Ishikawa (cell line): ENCODE data around the gene TMEM108.

Experiments used
- CEBPB ChIP-seq: IDR thresholded peaks from 2 replicates; pipeline ENCODE4 v1.6.1; 2012
- CREB1 ChIP-seq: IDR thresholded peaks from 2 replicates; pipeline ENCODE4 v1.6.1; 2012; ENCODE audit warnings: low read depth
- EGR1 ChIP-seq: IDR thresholded peaks from 2 replicates; pipeline ENCODE4 v1.6.1; 2012
- EP300 ChIP-seq: IDR thresholded peaks from 2 replicates; pipeline ENCODE4 v1.6.1; 2012; ENCODE audit warnings: borderline replicate concordance
- FOXM1 ChIP-seq: IDR thresholded peaks from 2 replicates; pipeline ENCODE4 v1.6.1; 2012; ENCODE audit warnings: low read depth, borderline replicate concordance
- NFIC ChIP-seq: IDR thresholded peaks from 2 replicates; pipeline ENCODE4 v1.6.1; 2012
- RAD21 ChIP-seq: IDR thresholded peaks from 2 replicates; pipeline ENCODE4 v1.6.1; 2012; ENCODE audit warnings: low read depth
- REST ChIP-seq: IDR thresholded peaks from 2 replicates; pipeline ENCODE4 v1.6.1; 2012; ENCODE audit warnings: low read depth, mild to moderate bottlenecking
- TAF1 ChIP-seq: IDR thresholded peaks from 2 replicates; pipeline ENCODE4 v1.6.1; 2012; ENCODE audit warnings: low read depth, mild to moderate bottlenecking
- TCF12 ChIP-seq: IDR thresholded peaks from 2 replicates; pipeline ENCODE4 v1.6.1; 2012; ENCODE audit warnings: low read depth
- TEAD4 ChIP-seq: IDR thresholded peaks from 2 replicates; pipeline ENCODE4 v1.6.1; 2012
- USF1 ChIP-seq: IDR thresholded peaks from 2 replicates; pipeline ENCODE4 v1.6.1; 2012
- YY1 ChIP-seq: IDR thresholded peaks from 2 replicates; pipeline ENCODE4 v1.6.1; 2012; ENCODE audit warnings: low read depth
- ZBTB7A ChIP-seq: IDR thresholded peaks from 2 replicates; pipeline ENCODE4 v1.6.1; 2012; ENCODE audit warnings: low read depth
- TF ChIP-seq, protein P1 (sequence below): IDR thresholded peaks from 2 replicates; pipeline ENCODE4 v1.6.1; 2012

TMEM108 gene

GRCh38 chr3:133375403-133375745 lies 337.2 kb downstream of the TMEM108 start:
- TF ChIP-seq ZBTB7A (no peak), FOXM1 (no peak), YY1 (no peak), CREB1 (no peak)
- TF ChIP-seq, protein P1, sequence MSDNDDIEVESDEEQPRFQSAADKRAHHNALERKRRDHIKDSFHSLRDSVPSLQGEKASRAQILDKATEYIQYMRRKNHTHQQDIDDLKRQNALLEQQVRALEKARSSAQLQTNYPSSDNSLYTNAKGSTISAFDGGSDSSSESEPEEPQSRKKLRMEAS, result no peak

DNA sequence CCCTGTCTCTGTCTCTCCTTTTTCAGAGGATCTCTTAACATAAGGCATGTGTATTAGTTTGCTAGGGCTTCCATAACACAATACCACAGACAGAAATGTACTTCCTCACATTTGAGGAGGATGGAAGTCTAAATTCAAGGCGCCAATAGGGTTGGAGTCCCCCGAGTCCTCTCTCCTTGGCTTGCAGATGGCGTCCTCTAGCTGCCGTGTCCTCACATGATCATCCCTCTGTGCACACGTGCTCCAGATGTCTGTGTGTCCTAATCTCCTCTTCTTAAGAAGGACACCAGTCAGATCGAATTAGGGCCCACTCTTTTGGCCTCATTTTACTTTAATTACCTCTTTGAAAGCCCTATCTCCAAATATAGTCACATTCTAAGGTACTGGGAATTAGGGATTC lies 338.6 kb downstream of the TMEM108 start:
- TF ChIP-seq NFIC, result no peak
- no peak for TF ChIP-seq FOXM1
- no peak for TF ChIP-seq CREB1
- TF ChIP-seq TAF1, result no peak
- no peak for TF ChIP-seq RAD21
- TF ChIP-seq USF1, result no peak
- TF ChIP-seq TEAD4, result no peak
- TF ChIP-seq CEBPB, result no peak
- TF ChIP-seq REST, result no peak
- TF ChIP-seq YY1, result no peak
- no peak for TF ChIP-seq ZBTB7A
- no peak for TF ChIP-seq EP300
- no peak for TF ChIP-seq TCF12
- TF ChIP-seq, protein P1, result no peak
- no peak for TF ChIP-seq EGR1

DNA sequence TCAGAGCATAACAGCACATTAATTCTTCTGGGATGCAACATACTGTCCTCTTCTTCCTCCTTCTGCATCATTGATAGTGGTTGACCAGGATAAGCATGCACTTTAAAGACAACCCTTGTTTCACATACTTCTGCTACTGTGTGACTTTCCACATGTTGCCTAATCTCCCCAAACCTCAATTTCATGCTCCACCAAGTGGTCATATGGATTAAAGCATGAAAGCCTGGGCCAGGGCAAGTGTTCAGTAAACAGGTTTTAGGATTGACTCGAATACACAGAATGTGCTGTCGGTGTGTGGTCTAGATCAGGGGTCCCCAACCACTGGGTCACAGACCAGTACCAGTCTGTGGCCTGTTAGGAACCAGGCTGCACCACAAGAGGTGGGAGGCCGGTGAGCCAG lies 339.2 kb downstream of the TMEM108 start:
- TF ChIP-seq TCF12 (no peak), TEAD4 (no peak), CEBPB (peak; percentile 63; the same call in 1 of the 2 replicates), RAD21 (peak; percentile 65), USF1 (no peak)

DNA sequence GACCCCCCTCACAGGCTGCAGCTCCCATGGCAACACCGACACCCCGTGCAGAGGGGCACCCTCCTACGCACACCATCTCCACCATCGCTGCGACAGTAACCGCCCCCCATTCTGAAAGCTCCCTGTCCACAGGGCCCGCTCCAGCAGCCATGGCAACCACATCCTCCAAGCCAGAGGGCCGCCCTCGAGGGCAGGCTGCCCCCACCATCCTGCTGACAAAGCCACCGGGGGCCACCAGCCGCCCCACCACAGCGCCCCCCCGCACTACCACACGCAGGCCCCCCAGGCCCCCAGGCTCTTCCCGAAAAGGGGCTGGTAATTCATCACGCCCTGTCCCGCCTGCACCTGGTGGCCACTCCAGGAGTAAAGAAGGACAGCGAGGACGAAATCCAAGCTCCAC lies 341.7 kb downstream of the TMEM108 start:
- TF ChIP-seq CEBPB (no peak), RAD21 (no peak), CREB1 (no peak), EP300 (no peak), TCF12 (no peak), TEAD4 (no peak), USF1 (no peak), YY1 (no peak), REST (no peak), TAF1 (no peak), EGR1 (no peak), NFIC (no peak), ZBTB7A (no peak), FOXM1 (no peak)
- TF ChIP-seq, protein P1, result no peak

DNA sequence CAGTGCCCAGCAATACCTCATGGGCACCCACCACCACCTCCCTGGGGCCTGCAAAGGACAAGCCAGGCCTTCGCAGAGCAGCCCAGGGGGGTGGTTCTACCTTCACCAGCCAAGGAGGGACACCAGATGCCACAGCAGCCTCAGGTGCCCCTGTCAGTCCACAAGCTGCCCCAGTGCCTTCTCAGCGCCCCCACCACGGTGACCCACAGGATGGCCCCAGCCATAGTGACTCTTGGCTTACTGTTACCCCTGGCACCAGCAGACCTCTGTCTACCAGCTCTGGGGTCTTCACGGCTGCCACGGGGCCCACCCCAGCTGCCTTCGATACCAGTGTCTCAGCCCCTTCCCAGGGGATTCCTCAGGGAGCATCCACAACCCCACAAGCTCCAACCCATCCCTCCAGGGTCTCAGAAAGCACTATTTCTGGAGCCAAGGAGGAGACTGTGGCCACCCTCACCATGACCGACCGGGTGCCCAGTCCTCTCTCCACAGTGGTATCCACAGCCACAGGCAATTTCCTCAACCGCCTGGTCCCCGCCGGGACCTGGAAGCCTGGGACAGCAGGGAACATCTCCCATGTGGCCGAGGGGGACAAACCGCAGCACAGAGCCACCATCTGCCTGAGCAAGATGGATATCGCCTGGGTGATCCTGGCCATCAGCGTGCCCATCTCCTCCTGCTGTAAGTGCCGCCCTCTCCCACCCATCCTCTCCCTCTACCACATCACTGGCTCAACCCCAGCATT lies 342.5 kb downstream of the TMEM108 start:
- TF ChIP-seq REST (no peak), USF1 (no peak), CREB1 (no peak), RAD21 (no peak), EGR1 (no peak), TEAD4 (no peak), TCF12 (no peak), FOXM1 (no peak), CEBPB (no peak), ZBTB7A (no peak), NFIC (no peak), TAF1 (no peak), YY1 (no peak)
- TF ChIP-seq, protein P1, result no peak
